GM18502 (cell line): ENCODE results near the gene STARD7.

ENCODE experiments used
- ATAC-seq: cut with Tn5 transposase; IDR thresholded peaks from one replicate; pipeline ENCODE4 v1.9.1; 2021; ENCODE audit warnings: mild to moderate bottlenecking; ENCODE audit not compliant: unreplicated experiment, poor library complexity

The STARD7 gene

DNA sequence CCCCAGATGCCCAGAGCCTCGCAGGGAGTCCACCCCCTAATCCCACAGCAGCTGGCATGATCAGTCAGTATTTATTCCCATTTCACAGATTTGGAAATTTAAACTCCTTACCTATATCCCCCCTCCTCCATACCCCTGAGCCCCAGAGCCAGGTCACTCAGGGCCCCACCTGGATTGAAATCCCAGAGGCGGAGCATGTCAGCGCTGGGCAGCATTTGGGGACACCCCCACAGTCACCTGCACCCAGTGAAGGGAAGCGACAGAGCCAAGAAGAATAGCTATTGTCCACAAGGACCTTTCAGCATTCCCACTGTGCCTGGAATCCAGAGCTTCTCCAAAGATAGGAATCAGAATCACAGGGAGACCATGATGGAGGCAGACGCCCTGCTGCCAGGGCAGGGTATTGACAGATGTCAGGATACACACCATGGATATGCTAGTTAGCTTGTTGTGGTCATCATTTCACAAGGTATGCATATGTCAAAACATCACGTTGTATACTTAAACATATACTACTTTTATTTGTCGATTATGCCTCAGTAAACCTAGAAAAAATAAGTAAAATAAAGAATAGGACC is 69.4 kb downstream of the STARD7 start:
- no peak for ATAC-seq

DNA sequence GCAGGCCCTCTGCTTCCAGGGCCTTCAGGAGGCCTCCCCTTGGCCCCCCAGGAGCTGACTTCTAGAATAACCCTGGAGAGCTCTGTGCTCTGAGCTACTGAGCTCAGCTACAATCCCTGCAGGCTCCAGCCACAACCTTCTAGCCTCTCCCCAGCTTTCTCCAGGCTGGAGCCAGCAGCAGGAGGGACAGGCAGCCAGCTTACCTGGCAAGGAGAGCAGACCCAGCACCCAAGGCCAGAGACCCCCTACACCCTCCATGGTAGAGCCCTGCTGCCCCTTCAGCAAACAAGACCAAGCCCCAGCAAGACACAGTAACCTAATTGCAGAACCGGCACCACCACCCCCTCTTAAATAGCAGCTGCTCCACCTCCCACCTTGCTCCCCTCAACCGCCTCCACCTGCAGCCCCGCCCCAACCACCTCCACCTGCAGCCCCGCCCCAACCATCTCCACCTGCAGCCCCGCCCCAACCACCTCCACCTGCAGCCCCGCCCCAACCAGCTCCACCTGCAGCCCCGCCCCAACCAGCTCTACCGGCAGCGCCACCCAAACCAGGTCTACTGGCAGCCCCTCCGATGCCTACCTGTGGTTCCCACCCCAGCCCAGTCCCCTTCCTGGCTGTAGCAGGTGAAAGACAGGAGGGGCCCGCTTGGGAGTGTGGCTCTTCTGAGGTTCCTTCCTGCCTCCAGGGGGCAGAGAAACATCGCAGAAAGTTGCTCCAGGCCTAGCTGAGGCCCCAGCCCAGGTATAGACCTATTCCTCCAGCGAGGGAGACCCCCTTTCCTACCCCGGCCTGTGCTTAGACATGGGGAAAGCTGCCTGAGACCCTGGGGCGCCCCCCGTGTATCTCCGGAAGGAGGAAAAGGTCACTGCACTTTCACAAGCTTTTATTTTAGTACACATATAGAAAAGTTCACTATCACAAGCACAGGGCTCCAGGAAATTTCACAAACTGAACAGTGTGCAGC is 70.2 kb downstream of the STARD7 start, which contains the start of gene ASTL:
Gene ASTL, minus strand, starts transcription at position 324 of the 967 bp plus-strand sequence. Its CDS starts 66 bp downstream, at position 258.
- no peak for ATAC-seq

DNA sequence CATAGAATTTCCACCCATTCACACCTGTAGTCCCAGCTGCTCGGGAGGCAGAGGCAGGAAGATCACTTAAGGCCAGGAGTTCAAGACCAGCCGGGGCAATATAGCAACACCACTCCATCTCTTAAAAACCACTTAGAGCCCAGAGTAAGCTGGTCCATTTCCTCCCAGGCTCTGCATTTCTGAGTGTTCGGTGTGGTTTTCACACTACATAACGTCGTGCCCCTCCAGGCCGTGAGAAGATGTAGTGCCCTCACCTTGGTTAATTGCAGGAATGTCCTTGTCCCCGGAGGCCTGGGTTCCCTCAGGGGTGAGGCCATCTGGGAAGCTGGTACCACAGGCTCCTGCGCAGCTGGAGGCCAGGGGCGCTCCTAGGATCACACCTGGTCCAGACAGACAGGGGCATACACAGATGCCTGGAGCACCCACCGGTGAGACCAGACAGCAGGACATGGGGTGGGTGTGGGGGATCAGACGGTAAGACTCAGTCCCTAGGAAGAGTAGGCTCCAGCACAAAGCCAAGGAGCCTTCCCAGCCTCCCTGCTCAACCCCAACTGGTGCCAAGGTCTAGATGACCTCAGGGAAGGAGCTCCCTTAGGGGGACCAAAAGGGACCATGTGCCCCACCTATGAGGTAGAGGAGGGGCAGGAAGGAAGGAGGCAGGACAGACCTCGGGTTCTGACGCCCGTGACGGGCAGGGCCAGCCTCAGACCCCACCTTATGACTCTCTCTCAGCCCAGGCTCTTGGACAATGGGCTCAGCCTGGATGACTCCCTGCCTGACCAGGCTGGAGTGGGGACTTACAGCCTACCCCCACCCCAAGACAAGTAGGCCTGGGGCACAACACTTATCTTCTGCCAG is 71.1 kb downstream of the STARD7 start:
- ATAC-seq: no peak

DNA sequence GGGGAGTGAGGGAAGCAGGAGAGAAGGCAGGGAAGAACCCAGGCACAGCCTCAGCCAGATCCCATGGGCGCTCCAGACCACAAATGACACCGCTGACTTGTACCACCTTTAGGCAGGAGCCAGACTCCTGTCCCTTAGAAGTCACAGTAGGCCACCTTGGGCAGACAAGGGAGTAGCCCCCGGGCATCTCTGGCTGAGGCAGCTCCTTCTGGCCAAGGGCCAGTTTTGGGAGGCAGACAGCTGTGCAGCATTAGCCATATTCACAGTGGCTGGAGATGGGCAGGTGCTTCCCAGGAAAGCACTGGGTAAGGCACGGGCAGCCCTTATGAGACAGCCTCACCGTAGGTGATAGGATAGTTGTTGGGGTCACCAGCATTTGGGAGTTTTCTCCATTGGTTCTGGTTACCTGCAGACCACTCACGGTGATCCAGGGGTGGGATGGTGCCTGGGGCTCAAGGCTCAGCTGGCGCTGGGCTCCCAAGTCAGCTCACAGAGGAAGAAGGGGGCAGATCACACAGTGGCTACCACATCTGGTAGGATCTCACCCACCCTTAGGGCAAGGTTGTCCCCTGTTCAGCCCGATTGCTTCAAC is 72.4 kb downstream of the STARD7 start:
- ATAC-seq: no peak

DNA sequence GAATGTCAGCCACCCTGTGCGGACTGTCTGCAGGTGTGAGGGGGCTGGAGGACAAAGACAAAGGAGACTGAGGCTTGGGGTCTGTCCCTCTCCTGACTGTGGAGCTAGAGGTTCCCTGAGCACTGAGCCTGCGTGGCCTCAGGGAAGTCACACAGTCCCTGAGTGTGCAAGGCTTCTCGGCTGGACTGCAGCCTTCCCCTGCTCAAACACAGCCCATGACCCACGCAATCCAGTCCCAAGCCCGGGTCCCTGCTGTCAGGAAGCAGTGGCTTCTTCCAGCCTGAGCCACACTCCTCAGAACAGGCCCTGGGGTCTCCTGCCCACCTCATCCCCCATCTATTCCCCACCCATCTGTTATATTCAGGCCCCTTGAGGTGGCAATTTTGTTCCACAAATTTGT is 73.0 kb downstream of the STARD7 start:
- ATAC-seq: no peak

DNA sequence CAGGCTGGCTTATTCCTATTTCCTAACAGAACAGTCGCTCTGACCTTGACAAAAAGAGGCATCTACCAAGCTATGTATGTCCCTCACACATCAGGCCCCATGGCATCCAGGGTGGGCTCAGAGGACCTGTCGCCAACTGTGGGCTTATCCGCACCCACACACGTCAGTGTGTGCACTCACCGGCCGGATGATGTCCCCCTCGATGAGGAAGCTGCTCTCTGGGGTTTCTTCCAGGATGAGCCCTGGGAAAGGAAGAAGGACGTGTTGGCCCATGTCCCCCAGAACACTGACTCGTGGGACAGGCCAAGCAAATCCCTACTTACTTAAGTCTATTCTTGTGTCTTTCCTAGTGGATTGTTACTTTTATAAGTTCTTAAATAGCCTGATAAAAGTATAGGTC is 73.5 kb downstream of the STARD7 start:
- ATAC-seq: no peak
